Stimulated activated CD4-positive, alpha-beta T cell treated with anti-CD3 and anti-CD28 coated beads, Interleukin-15, amount 100 ng/mL, for 24 hours (primary cell): ENCODE data around the gene ANKRD9.
A peak's percentile ranks its signal among the peaks of the same experiment; 100 is the strongest.
"Not testable (repeated sequence)": the region's sequence is repeated elsewhere in the genome, so short reads cannot be mapped to it uniquely, and the experiment has no call there.

Source experiments
- DNase-seq: peaks from one replicate; pipeline ENCODE4 v3.0.0-alpha.2; 2020

The ANKRD9 gene, protein sequence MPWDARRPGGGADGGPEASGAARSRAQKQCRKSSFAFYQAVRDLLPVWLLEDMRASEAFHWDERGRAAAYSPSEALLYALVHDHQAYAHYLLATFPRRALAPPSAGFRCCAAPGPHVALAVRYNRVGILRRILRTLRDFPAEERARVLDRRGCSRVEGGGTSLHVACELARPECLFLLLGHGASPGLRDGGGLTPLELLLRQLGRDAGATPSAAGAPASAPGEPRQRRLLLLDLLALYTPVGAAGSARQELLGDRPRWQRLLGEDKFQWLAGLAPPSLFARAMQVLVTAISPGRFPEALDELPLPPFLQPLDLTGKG

DNA sequence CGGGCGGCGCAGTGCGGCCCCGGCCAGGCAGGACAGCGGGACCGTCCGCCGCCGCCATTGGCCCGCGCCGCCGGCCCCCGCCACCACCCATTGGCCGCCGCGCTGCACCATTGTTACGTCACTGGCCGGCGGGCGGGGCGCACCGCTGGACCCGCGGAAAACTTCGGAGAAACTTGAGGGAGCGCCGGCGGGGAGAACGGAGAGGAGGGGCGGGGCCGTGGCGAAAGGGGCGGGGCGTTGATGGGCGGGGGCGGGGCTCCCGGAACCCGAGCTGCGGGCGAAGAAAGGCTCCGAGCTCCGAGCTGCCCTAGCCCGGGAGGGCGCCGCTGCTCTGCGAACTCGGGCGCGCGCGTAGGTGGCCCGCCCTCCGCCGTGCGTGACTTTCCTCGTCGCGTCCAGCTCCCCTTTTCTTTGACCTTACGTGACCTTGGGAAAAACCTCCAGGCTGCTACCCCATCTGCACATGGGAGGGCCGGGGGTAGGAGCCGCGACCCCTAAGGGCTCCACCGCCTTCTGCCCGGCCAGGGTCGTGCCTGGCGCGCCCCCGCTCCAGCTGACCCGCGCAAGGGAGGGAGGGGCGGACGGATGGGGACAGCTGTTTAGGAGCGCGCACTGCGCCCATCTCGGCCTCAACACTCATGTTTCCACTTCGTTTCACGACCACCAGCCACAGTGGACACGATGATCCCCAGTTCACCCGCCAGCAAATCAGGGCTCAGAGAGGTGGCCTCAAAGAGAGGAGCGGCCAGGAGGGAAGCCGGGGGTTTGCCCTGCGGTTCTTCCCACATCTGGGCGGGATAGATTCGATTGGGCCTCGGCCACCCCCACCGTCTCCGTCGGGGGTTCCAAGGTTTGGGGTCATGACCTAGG is at the start of gene ANKRD9:
Gene ANKRD9, minus strand, starts transcription at position 31 of the 870 bp plus-strand sequence. CDS start 1,887 bp downstream, outside the sequence.
- DNase-seq, result peak; percentile 95

DNA sequence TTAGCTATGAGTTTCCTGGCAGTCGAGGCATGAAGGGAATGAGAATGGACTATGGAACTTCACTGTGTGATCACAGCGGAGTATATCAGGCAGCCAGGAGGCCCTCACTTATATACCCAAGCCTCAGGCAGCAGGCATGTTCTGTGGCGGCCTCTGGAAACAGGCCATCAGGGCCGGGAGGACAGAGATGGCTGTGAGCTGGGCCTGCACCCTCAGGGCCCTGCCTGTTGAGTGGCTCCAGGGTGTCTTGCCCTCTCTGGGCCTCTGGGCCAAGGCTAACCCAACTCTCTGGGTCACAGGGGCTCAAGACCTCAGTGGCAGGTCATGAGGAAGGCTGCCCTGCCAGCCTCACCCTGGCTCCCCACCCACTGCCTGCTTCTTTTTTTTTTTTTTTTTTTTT is 49.0 kb upstream of the ANKRD9 start:
- no peak for DNase-seq

DNA sequence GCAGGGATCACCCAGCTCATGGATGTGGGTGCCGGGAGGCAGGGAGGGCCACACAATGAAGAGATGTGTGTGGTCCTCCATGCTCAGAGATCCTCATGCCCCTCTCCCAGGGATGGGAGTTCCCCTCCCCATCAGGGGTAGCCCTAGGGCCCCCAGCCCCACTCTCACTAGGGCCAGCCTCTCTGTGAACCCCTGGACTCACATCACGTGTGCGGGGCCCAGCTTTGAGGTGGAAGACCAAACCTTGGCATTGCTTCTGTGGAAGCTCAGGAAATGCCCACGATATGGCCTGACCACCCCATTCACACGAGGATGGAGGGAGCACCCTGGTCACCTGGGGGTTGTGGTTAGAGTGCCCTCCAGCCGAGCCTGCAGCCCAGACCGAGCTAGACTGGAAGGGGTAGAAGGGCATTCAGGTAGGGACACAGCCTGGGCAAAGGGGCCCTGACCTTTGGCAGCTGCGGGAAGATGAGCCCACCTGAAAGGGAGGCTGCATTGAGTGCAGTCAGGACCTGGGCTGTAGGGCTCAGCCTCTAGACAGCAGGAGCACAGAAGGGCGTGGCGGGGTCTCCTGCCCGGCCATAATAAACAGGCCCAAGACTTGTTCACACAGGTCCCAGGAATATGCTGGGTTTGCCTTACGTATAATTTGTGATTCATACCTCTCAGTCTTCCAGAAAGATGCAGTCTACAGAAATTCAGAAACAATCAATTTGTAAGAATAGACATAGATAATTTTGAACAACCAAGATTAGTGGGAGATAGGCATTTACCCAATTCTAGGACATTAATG is 48.1 kb upstream of the ANKRD9 start:
- DNase-seq, result no peak

DNA sequence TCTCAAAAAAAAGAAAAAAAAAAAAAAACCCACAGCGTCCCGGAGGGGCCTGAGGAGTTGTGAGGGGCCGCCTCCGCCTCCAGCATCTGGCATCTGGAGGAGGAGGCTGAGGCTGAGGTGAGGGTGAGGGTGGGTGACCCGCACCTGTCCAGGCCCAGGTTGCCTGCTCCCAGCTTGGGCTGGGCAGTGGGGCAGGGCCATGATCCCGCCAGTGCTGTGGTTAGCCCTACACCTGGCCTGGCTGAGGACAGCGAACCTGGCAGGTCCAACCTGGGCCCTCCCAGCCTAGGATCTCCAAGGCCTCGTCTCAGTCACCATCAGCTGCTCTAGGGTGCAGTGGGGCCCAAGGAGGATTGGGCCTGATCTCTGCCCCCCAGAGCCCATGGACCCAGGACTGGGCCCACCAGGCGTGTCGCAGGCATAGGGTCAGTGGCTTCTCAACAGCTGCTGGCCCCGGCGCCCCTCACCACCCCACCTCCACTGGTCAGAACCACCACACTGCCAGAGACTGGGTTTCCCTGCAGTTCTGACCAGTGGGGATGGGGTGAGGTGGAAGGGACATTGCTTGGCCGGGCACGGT is 46.6 kb upstream of the ANKRD9 start:
- no peak for DNase-seq

DNA sequence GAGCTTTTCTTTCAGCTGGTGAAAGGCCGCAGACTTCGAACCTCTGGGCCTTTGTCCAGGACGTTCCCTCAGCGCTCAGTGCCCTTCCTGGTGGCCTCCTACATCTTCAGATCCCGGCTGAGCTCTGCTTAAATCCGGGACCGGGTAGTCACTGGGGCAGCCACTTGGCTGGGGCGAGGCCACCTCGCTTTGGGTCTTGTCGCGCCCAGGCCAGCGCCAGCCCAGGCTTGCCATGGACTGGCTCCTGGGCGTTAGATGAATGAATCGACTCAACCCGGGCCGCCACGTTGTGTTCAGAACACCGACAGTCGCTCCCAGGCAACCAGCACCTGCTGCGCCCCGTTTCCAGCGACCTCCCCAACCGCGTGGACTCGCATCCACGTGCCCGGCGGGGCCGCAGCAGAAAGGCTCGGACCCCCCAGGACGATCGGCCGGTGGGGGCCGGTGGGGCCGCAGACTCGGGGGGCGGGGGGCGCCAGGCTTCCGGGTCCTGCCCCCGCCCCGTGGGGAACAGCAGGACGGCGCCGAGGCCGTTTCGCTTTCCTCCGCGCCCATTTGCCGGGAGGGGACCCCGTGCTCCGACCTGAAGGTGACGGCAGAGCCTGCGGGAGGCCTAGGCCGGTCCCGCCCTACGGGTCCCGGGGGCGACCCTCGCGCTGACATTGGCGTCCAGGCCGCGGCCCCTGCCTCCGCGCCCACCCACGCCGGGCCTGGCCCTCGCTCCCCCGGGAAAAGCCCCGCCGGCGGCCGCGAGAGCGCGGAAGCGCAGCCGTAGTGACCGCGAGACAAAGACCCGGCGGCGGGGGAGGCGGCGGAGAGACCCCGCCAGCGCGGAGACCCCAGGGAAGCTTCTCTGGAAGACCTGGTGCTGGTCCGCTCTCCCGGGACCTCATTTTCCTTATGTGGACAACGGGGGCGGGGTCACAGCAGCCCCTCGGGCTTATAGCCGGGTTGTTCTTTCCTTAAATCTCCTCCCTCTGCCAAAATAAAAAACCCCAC is 45.5 kb upstream of the ANKRD9 start:
- peak; percentile 74 for DNase-seq

DNA sequence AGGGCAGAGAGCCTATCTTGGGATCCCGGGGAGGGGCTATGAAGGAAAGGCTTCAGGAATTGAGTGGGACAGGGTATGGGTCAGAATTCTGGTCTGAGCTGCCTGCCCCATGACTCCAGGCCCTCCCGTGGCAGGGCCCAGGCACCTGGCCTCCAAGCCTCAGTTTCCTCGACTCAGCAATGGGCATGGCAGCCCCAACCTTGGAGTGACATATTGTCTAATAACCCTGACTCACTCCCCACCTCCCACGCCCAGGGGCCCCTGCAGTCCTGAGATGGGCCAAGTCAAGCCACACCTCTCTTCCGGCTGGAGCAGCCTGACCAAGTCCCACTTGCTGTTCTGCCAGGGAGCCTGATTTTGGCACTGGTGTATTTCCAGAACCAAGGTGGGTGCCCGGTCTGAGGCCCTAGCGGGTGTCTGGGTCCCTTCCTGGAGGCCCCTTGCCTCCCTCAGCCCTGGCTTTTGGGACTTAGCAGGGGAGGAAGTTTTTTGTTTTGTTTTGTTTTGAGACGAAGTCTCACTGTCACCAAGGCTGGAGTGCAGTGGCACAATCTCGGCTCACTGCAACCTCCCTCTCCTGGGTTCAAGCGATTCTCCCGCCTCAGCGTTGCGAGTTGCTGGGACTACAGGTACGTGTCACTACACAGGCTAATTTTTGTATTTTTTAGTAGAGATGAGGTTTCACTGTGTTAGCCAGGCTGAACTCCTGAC is 42.6 kb upstream of the ANKRD9 start:
- peak; percentile 63 for DNase-seq

DNA sequence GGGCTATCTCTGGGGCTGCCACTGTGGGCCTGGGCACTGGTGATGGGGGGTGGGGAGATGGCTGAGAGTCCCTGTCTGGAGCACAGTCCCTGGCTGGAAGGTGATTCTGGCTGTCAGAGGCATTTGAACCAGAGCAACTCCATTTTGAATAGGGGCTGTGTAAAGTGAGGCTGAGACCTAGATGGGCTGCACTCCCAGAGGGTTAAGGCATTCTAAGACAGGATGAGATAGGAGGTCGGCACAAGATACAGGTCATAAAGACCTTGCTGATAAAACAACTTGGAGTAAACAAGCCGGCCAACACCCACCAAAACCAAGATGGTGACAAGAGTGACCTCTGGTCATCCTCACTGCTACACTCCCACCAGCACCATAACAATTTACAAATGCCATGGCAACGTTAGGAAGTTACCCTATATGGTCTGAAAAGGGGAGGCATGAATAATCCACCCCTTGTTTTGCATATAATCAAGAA is 41.4 kb upstream of the ANKRD9 start:
- not testable (repeated sequence) for DNase-seq

DNA sequence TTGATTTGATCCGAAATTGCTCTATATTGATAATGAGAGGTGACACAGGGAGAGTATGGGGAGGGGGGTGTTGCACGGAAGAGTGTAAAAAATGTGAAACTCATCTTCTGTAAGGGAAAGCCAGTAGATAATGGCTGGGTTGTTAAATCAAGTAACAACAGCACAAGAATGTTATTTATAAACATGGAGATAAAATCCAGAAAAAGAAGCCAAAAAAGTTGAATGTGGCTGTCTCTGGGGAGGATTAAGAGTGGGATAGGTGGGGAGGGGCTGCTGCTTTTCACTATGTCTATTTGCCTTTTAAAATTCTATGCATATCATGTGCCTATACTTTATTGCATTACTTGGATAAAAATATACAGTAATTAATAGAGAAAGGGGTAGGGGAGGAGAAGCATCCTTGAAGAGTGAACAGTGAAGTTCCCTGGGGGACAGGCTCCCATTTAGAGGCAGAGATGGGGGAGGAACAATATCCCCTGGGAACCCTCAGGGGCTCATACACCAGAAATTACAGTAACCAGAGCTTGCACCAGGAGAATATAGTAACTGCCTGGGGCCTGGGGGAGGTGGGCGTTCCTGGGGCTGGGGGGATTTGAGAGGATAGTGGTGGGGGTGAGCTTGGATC is 39.2 kb upstream of the ANKRD9 start:
- DNase-seq, result no peak

DNA sequence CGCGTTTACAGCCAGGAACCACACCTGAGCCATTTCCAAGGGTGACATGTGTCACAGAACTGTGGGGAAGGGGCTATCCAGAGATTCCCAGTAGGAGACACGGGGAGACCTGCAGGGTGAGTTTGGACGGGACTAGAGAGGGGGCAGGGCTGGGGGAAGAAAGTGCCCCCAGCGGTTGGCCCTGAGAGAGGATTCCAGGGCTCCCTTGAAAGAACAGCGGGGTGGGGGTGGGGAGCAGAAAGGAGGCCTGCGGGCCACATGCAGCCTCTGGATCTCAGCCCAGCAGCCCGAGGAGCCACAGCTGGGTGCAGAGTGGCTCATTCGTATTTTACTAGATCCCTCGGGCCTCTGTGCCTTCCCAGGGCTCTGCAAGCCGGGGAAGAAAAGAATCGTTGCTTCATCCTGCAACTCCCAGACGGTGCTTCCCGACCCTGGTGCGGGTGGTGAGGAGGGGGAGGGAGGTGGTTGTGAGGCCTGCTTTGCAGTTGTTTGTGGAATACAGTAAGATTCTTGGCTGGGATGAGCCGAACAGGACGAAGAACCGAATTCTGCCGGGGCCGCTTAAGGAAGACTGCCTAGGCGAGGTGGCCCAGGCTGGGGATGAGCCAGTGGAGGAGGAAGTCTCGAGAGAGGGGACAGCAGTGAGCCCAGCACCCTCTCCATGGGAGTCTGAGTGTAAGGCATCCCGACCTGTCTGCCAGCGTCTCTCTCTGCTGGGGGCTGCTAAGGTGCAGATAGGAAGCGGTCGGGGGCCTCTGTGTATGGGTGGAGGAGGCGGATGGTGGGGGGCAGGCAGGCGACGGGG is 36.1 kb upstream of the ANKRD9 start:
- DNase-seq, result no peak

DNA sequence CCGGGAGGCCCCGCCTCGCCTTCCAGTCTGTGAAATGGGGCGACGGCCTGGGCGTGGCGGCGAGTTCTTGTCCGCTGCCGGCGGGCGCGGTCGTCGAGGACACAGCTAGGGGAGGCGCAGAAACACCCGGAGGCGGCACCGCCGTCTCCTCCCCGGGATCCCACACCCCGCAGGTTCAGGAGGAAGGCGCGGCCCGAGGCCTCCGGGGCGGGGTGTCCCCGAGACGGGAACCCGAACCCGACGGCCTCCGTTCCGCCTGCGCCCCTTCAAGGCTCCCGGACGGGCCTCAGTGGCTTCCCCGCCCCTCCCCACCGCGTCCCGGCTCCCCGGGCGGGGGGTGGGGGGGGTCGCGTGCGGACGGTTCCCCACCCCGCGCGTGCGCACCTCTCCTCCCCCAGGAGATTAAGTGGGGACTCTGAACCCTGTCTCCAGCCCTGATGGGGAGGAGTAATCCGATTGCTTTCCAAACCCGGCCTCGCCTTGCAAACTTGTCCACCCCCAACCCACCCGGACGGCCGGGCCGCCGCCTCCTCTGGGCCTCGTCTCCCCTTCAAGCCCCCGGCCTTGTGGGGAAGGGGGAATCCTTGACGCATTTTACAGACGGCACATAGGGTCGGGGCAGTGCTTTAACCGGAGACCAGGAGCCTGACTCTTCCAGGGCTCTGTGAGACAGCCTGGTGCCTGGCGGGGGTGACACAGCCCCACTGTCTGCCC is 35.3 kb upstream of the ANKRD9 start:
- DNase-seq, result peak; percentile 42

DNA sequence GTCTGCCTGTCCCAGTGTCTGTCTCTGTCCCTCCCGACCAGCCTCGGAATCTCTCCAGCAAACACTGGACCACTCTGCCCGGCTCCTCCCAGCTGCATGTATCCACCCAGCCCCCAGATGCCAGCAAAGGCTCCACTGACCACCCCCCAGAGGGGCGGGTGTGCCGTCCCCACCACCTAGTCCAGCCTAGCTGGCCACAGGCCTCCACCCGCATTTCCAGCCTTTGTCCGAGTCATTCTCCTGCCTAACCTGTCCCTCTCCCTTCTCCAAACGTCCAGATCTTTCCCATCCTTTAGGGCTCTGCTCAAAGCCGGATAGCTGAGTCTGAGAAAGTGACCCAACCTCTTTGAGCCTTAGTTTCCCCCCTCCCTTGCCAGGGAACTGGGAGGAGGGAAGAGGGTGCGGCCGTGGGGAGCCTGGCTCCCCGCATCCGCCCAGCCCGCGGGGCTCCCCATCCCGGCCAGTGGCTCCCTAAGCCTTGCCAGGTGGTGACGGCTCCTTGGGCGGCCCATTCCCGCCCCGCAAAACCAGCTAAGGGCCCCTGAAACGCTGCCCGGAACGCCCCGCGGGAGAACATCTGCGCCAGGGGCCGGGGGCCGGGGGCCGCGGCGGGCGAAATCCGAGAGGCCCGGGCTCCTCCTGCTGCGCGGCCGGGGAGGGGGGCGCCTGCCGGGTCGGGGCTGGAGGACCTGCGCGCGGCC is 34.6 kb upstream of the ANKRD9 start:
- DNase-seq, result no peak

DNA sequence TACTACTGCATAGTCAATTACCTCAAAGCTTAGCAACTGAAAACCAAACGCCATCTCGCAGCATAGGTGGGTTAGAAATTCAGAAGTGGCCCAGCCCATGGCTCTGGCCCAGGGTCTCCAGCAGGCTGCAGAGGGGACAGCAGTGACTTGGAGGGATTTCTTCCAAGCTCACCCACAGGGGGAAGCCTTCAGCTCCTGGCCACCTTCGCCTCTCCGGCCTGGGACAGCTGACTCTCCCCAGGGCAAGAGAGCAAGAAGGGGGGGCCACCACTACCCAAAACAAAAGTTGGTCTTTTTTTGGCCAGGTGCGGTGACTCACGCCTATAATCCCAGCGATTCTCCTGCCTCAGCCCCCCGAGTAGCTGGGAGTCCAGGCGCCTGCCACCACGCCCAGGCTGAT is 32.2 kb upstream of the ANKRD9 start:
- DNase-seq, result no peak

DNA sequence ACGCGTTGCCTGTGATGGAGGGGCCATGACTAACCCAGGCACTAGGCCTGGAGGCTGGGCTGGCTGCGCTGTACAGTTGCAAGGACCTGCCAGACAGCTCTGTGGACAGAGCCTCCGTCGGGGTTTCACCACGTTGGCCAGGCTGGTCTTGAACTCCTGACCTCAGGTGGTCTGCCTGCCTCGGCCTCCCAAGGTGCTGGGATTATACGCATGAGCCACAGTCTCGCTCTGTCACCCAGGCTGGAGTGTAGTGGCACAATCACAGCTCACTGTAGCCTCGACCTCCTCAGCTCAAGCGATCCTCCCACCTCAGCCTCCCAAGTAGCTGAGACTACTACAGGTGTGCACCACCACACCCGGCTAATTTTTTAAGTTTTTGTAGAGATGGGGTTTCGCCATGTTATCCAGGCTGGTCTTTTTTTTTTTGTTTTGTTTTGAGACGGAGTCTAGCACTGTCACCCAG is 31.5 kb upstream of the ANKRD9 start:
- DNase-seq, result not testable (repeated sequence)

DNA sequence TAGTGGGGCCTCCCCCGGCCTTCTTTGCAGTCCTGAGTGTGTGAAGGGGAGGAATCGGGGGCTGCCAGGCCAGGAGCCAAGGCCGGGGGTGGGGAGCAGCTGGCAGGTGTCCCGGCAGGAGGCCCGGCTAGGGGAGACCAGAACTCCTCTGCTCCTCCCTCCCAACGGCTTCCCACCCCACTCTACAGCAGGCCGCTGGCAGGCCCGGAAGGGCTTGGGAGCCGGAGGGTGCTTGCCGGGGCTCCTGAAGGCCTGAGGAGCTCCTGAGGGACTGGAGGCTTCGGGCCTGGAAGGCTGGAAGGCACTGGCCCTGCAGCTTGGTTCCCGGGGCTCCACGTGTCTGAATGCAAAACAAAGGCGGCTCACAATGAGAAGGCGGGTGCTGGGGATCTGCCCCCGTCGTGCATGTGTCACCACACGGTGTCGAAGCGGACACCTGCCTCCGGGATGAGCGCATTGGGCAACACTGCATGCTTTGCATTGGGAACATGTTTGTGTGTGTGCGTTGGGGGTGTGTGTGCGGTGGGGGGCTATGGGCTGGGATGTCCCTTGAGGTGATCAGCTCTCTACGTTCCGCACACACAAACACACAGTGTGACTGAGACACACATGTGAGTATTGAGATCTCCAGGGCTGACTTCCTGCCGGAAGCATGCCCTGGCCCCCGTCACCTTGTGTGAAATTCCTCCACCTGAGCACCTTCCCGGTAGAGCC is 30.9 kb upstream of the ANKRD9 start:
- DNase-seq, result no peak

DNA sequence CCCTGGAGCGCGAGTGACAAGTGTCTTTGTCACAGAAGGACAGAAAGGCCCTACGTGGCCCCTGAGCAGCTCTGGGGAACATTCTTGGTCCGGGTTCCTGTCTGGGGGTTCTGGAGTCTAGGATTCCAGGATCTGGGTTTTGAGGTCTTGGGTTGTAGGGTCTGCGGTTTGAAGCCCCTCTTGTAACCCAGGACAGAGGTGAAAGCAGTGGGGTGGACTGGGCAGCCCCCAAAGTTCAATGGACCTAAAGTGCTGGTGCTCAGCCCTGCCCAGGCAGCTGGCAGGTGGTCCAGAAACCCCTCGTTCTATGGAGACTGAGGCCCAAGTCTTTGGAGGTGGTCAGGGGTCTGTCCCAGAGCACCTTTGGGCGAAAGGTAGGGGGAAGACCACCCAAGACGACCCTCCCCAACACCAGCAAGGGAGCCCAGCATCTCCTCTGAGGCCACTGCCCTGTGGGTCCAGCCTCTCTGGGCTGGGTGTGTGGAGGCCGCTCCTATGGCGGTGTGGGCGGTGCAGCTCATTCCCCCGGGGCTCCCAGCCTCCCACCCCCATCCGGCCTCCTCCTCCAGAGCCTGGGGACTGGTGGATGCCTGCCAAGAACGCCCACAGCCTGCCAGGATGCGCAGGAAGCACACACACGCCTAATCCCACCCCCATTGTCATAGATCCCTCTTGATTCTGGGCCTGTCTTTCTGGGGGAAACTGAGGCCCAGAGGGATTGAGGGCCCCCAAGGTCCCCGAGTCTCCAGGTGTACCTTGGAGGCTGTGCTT is 30.2 kb upstream of the ANKRD9 start:
- DNase-seq, result no peak
